Loucy (cell line): ENCODE results near the gene ARFRP1.

Experiments used
- H2AFZ ChIP-seq: fragments of 200-600 bp; sonication (generic); 2 replicates; pipeline ENCODE4 v1.6.0; 2016; ENCODE audit warnings: antibody characterized with exemption, mild to moderate bottlenecking, low read length, moderate library complexity
- H3F3A ChIP-seq: fragments of 200-600 bp; 2 replicates; pipeline ENCODE4 v1.6.0; 2016; ENCODE audit warnings: antibody characterized with exemption, low read depth, mild to moderate bottlenecking
- H3K27me3 ChIP-seq: fragments of 200-600 bp; sonication (generic); 2 replicates; pipeline ENCODE4 v1.6.1; 2014; ENCODE audit warnings: low read length, mild to moderate bottlenecking; ENCODE audit not compliant: insufficient read depth, poor library complexity, severe bottlenecking
- H3K36me3 ChIP-seq: fragments of 200-600 bp; sonication (generic); 2 replicates; pipeline ENCODE4 v1.6.1; 2016; ENCODE audit warnings: low read length; ENCODE audit not compliant: insufficient read depth
- H3K4me1 ChIP-seq: fragments of 200-600 bp; sonication (generic); 2 replicates; pipeline ENCODE4 v1.5.1; 2014; ENCODE audit warnings: low read length, mild to moderate bottlenecking; ENCODE audit not compliant: insufficient read depth, poor library complexity, severe bottlenecking
- H3K4me2 ChIP-seq: fragments of 200-600 bp; sonication (generic); 2 replicates; pipeline ENCODE4 v1.6.0; 2014; ENCODE audit warnings: antibody characterized with exemption, low read length, low read depth, mild to moderate bottlenecking; ENCODE audit not compliant: poor library complexity, severe bottlenecking
- H3K4me3 ChIP-seq: fragments of 200-600 bp; sonication (generic); 2 replicates; pipeline ENCODE4 v1.5.1; 2014; ENCODE audit warnings: low read length, mild to moderate bottlenecking, mixed read lengths; ENCODE audit not compliant: poor library complexity, severe bottlenecking
- H3K79me2 ChIP-seq: fragments of 200-600 bp; sonication (generic); 2 replicates; pipeline ENCODE4 v1.6.1; 2014; ENCODE audit warnings: low read length; ENCODE audit not compliant: insufficient read depth
- H3K9ac ChIP-seq: fragments of 200-600 bp; sonication (generic); 2 replicates; pipeline ENCODE4 v1.6.0; 2014; ENCODE audit warnings: mild to moderate bottlenecking, low read depth, low read length, moderate library complexity; ENCODE audit not compliant: poor library complexity, severe bottlenecking
- H3K9me2 ChIP-seq: fragments of 200-600 bp; sonication (generic); replicated peaks from 2 replicates; pipeline ENCODE4 v1.6.1; 2016; ENCODE audit warnings: low read depth, low read length, mixed read lengths
- H3K9me3 ChIP-seq: fragments of 200-600 bp; sonication (generic); 2 replicates; pipeline ENCODE4 v1.6.1; 2014; ENCODE audit warnings: mild to moderate bottlenecking, antibody characterized with exemption, low read length, low read depth; ENCODE audit not compliant: insufficient read depth
- H4K20me1 ChIP-seq: fragments of 200-600 bp; sonication (generic); 2 replicates; pipeline ENCODE4 v1.6.0; 2014; ENCODE audit warnings: antibody characterized with exemption, low read length, mild to moderate bottlenecking; ENCODE audit not compliant: insufficient read depth, poor library complexity, severe bottlenecking
- EZH2phosphoT487 ChIP-seq: fragments of 200-600 bp; IDR thresholded peaks from 2 replicates; pipeline ENCODE4 v1.6.1; 2018; ENCODE audit warnings: antibody characterized with exemption, mild to moderate bottlenecking, moderate library complexity, borderline replicate concordance
- TF ChIP-seq, protein P1 (sequence below): fragments of 200-600 bp; sonication (generic); conservative IDR thresholded peaks from 2 replicates; pipeline ENCODE4 v1.5.1; 2014; ENCODE audit warnings: mild to moderate bottlenecking, antibody characterized with exemption, low read length

ARFRP1 gene

DNA sequence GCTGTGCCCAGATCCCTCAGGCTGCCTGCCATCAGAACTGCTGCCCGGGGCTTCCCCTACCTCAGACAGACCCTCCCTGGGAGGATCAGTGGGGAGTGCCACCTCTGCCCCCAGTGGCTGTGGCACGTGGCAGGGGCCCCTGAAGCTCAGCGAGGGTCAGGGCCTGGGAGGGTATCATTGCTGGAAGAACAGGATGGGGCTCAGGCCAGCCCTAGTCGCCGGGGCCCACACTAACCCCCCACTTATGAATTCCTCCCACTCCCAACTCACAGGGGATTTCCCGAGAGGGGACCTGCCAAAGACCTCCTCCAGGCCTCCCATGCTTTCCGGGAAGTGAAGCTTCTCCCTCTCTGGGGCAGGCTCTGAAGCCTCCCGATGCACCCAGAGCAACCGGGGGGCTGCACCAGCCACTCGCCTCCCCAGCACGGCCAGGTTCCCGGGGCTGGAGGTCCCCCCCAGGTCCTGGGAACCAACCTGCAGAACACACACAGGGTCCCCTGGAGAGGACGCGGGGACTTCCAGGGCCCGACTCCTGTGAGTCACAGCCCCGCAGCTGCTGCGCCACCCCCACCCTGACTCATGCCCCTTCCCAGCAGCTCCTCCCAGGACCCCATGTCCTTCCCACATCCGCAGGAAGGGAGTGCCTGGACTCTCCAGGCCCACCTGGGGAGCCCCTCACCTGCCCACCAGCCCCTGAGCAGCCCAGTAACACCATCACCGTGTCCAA lies 8.9 kb downstream of the ARFRP1 start:
- no peak overlapping the region for H3K4me2 ChIP-seq
- no peak overlapping the region for H3K4me3 ChIP-seq

DNA sequence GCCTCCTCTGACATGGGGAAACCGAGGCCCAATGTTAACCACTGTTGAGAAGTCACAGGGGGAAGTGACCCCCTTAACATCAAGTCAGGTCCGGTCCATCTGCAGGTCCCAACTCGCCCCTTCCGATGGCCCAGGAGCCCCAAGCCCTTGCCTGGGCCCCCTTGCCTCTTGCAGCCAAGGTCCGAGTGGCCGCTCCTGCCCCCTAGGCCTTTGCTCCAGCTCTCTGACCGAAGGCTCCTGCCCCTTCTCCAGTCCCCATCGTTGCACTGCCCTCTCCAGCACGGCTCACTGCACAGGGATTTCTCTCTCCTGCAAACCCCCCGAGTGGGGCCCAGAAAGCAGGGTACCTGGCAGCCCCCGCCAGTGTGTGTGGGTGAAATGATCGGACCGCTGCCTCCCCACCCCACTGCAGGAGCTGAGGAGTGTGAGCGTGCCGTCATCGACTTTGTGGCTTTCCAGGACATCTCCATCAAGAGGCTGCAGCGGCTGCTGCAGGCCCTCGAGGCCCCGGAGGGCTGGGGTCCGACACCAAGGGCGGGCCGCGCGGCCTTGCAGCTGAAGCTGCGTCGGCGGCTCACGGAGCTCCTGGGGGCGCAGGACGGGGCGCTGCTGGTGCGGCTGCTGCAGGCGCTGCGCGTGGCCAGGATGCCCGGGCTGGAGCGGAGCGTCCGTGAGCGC lies 9.8 kb downstream of the ARFRP1 start:
- Histone ChIP-seq H3F3A (no peaks in the 10 kb centered on the region), H3K9me2 (no peaks in the 10 kb centered on the region), H3K4me2 (no peak overlapping the region), H3K36me3 (no peaks in the 10 kb centered on the region), H4K20me1 (no peaks in the 10 kb centered on the region), H3K9ac (no peak overlapping the region), H3K4me1 (no peaks in the 10 kb centered on the region), H3K79me2 (no peaks in the 10 kb centered on the region), H3K4me3 (no peak overlapping the region), H3K27me3 (no peaks in the 10 kb centered on the region), H3K9me3 (no peaks in the 10 kb centered on the region), H2AFZ (no peak overlapping the region)
- TF ChIP-seq, protein P1, sequence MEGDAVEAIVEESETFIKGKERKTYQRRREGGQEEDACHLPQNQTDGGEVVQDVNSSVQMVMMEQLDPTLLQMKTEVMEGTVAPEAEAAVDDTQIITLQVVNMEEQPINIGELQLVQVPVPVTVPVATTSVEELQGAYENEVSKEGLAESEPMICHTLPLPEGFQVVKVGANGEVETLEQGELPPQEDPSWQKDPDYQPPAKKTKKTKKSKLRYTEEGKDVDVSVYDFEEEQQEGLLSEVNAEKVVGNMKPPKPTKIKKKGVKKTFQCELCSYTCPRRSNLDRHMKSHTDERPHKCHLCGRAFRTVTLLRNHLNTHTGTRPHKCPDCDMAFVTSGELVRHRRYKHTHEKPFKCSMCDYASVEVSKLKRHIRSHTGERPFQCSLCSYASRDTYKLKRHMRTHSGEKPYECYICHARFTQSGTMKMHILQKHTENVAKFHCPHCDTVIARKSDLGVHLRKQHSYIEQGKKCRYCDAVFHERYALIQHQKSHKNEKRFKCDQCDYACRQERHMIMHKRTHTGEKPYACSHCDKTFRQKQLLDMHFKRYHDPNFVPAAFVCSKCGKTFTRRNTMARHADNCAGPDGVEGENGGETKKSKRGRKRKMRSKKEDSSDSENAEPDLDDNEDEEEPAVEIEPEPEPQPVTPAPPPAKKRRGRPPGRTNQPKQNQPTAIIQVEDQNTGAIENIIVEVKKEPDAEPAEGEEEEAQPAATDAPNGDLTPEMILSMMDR = no peak
- no peak for TF ChIP-seq EZH2phosphoT487

More for the DNA sequence above, 8.9 kb downstream of the ARFRP1 start:
- Histone ChIP-seq H3K79me2 (no peaks in the 10 kb centered on the region), H3K9ac (no peak overlapping the region), H3K9me2 (no peaks in the 10 kb centered on the region), H3K9me3 (no peaks in the 10 kb centered on the region), H3F3A (no peaks in the 10 kb centered on the region), H2AFZ (no peak overlapping the region), H3K36me3 (no peaks in the 10 kb centered on the region; the same call in 1 of the 2 replicates), H3K4me1 (no peaks in the 10 kb centered on the region), H3K27me3 (no peaks in the 10 kb centered on the region), H4K20me1 (no peaks in the 10 kb centered on the region)
- no peak for TF ChIP-seq EZH2phosphoT487
- TF ChIP-seq, protein P1 = no peak

DNA sequence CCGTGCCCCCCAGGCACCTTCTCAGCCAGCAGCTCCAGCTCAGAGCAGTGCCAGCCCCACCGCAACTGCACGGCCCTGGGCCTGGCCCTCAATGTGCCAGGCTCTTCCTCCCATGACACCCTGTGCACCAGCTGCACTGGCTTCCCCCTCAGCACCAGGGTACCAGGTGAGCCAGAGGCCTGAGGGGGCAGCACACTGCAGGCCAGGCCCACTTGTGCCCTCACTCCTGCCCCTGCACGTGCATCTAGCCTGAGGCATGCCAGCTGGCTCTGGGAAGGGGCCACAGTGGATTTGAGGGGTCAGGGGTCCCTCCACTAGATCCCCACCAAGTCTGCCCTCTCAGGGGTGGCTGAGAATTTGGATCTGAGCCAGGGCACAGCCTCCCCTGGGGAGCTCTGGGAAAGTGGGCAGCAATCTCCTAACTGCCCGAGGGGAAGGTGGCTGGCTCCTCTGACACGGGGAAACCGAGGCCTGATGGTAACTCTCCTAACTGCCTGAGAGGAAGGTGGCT lies 10.4 kb downstream of the ARFRP1 start:
- no peaks in the 10 kb centered on the region for H3K79me2 ChIP-seq
- H2AFZ ChIP-seq = no peak overlapping the region
- H3K4me2 ChIP-seq = no peak overlapping the region
- H3K27me3 ChIP-seq = no peaks in the 10 kb centered on the region
- no peaks in the 10 kb centered on the region for H3F3A ChIP-seq
- no peaks in the 10 kb centered on the region for H3K9me2 ChIP-seq
- H4K20me1 ChIP-seq = no peaks in the 10 kb centered on the region
- TF ChIP-seq EZH2phosphoT487 = no peak
- TF ChIP-seq, protein P1 = no peak
- H3K36me3 ChIP-seq = no peaks in the 10 kb centered on the region
- H3K4me1 ChIP-seq = no peaks in the 10 kb centered on the region
- no peak overlapping the region for H3K9ac ChIP-seq
- H3K9me3 ChIP-seq = no peaks in the 10 kb centered on the region
- H3K4me3 ChIP-seq = no peak overlapping the region
